SK-N-SH treated with all-trans-retinoic acid at 6 μM for 48 hours (cell line): Measurements from ENCODE around the gene CASP3.

Source experiments
- ATAC-seq: fragments of 200-7000 bp; cut with Tn5 transposase; 3 replicates; pipeline ENCODE4 v1.9.1; 2020; ENCODE audit warnings: mild to moderate bottlenecking, moderate library complexity
- ARNTL ChIP-seq: fragments of 450-650 bp; formaldehyde crosslinking; IDR thresholded peaks from 2 replicates; pipeline ENCODE4 v1.5.0; 2020; ENCODE audit warnings: low read depth, mild to moderate bottlenecking, moderate library complexity, borderline replicate concordance
- BACH2 ChIP-seq: fragments of 250-450 bp; sonication (Bioruptor Pico); IDR thresholded peaks from 2 replicates; pipeline ENCODE4 v1.9.0; 2021; ENCODE audit warnings: mild to moderate bottlenecking, borderline replicate concordance
- CSRNP3 ChIP-seq: fragments of 250-450 bp; sonication (Bioruptor Pico); IDR thresholded peaks from 2 replicates; pipeline ENCODE4 v1.5.1; 2021; ENCODE audit warnings: mild to moderate bottlenecking, moderate library complexity
- ESRRG ChIP-seq: fragments of 250-450 bp; sonication (Bioruptor Pico); IDR thresholded peaks from 2 replicates; pipeline ENCODE4 v1.6.1; 2021; ENCODE audit warnings: mild to moderate bottlenecking
- GLIS3 ChIP-seq: fragments of 250-450 bp; sonication (Bioruptor Pico); IDR thresholded peaks from 2 replicates; pipeline ENCODE4 v1.5.0; 2020; ENCODE audit warnings: mild to moderate bottlenecking, moderate library complexity
- ISL1 ChIP-seq: fragments of 250-450 bp; sonication (Bioruptor Pico); IDR thresholded peaks from 2 replicates; pipeline ENCODE4 v2.1.2; 2022; ENCODE audit warnings: mild to moderate bottlenecking, moderate library complexity
- OSR1 ChIP-seq: fragments of 250-450 bp; sonication (Bioruptor Pico); IDR thresholded peaks from 2 replicates; pipeline ENCODE4 v1.8.0; 2022; ENCODE audit warnings: moderate library complexity, mild to moderate bottlenecking, inconsistent platforms
- RARB ChIP-seq: fragments of 250-450 bp; sonication (Bioruptor Pico); IDR thresholded peaks from 2 replicates; pipeline ENCODE4 v1.8.0; 2021; ENCODE audit warnings: mild to moderate bottlenecking, moderate library complexity
- SNAI2 ChIP-seq: fragments of 250-450 bp; sonication (Bioruptor Pico); IDR thresholded peaks from 2 replicates; pipeline ENCODE4 v1.5.0; 2020; ENCODE audit warnings: mild to moderate bottlenecking, moderate library complexity
- TCF4 ChIP-seq: fragments of 250-450 bp; sonication (Bioruptor Pico); IDR thresholded peaks from 2 replicates; pipeline ENCODE4 v1.8.0; 2021; ENCODE audit warnings: mild to moderate bottlenecking, moderate library complexity, borderline replicate concordance
- TOX ChIP-seq: fragments of 250-450 bp; sonication (Bioruptor Pico); IDR thresholded peaks from 2 replicates; pipeline ENCODE4 v1.8.0; 2021; ENCODE audit warnings: mild to moderate bottlenecking, moderate library complexity, borderline replicate concordance
- ZFP3 ChIP-seq: fragments of 250-450 bp; sonication (Bioruptor Pico); IDR thresholded peaks from 2 replicates; pipeline ENCODE4 v1.5.0; 2020; ENCODE audit warnings: mild to moderate bottlenecking, moderate library complexity
- ZNF565 ChIP-seq: fragments of 450-650 bp; formaldehyde crosslinking; conservative IDR thresholded peaks from 2 replicates; pipeline ENCODE4 v1.5.0; 2020; ENCODE audit warnings: low read depth, mild to moderate bottlenecking, moderate library complexity
- ZNF70 ChIP-seq: fragments of 450-650 bp; formaldehyde crosslinking; IDR thresholded peaks from 2 replicates; pipeline ENCODE4 v1.5.0; 2020; ENCODE audit warnings: mild to moderate bottlenecking, moderate library complexity
- ZNF8 ChIP-seq: fragments of 450-650 bp; formaldehyde crosslinking; IDR thresholded peaks from 2 replicates; pipeline ENCODE4 v1.5.0; 2020; ENCODE audit warnings: mild to moderate bottlenecking, moderate library complexity
- TF ChIP-seq, protein P1 (sequence below): fragments of 250-450 bp; sonication (Bioruptor Pico); IDR thresholded peaks from 2 replicates; pipeline ENCODE4 v1.8.0; 2021; ENCODE audit warnings: low read depth, mild to moderate bottlenecking, moderate library complexity, borderline replicate concordance
- TF ChIP-seq, protein P2 (sequence below): fragments of 250-450 bp; sonication (Bioruptor Pico); IDR thresholded peaks from 2 replicates; pipeline ENCODE4 v1.5.1; 2020; ENCODE audit warnings: low read depth, mild to moderate bottlenecking, moderate library complexity

The CASP3 gene

DNA sequence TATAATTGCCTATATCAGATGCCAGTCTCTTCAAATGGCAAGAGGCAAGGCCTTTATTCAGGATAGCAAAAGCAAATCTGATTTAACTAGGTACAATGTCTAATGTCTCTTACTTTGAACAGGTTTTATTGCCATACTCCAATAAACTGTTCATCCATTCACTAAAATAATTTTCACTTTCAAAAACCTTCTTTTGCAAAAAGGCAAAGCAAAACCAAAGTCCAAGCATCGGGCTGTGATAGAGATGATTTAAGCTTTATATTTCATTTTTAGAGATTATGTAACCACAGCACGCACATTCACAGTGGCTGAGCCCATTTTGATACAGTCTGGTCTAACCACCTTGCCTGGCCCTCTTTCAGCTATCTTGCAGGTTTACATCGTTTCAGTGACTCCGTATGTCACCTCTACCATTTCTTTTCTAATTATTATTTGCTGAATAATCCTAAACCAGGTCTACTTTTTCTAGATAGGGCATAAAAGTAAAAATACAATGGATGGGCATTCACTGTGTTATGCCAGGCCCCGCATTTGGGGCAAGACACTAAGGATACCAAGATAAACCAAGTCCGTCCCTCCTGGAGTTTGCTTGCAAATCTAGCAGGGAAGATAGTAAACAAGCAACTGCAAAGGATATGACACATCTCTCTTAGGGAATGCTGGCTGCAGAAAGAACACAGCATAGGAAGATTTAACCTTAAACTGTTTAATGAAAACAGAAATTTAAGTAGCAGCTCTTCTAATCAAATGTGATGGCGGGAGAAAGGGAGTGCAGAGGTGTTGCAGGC, 1.8 kb downstream of the CASP3 start:
- ATAC-seq: no peak
- no peak for TF ChIP-seq ZNF70 (CRISPR knock-in tag)
- TF ChIP-seq ISL1 (CRISPR knock-in tag): no peak
- no peak for TF ChIP-seq TOX
- no peak for TF ChIP-seq ZFP3 (CRISPR knock-in tag)

- no peak for TF ChIP-seq OSR1 (CRISPR knock-in tag)
- no peak for TF ChIP-seq ARNTL (CRISPR knock-in tag)
- no peak for TF ChIP-seq TOX
- TF ChIP-seq SNAI2 (CRISPR knock-in tag): no peak
- TF ChIP-seq ZNF565: no peak
- TF ChIP-seq CSRNP3 (CRISPR knock-in tag): no peak
- no peak for TF ChIP-seq ZFP3 (CRISPR knock-in tag)
- no peak for TF ChIP-seq ESRRG
- TF ChIP-seq RARB (CRISPR knock-in tag): no peak
- no peak for TF ChIP-seq BACH2
- no peak for TF ChIP-seq GLIS3 (CRISPR knock-in tag)
- no peak for TF ChIP-seq ZNF8 (CRISPR knock-in tag)
- TF ChIP-seq ISL1 (CRISPR knock-in tag): no peak
- ATAC-seq: no peak
Observed at GRCh38 chr4:184645904-184646610, 3.2 kb downstream of the CASP3 start.

GRCh38 chr4:184644553-184645307, 4.5 kb downstream of the CASP3 start:
- TF ChIP-seq, protein P1, sequence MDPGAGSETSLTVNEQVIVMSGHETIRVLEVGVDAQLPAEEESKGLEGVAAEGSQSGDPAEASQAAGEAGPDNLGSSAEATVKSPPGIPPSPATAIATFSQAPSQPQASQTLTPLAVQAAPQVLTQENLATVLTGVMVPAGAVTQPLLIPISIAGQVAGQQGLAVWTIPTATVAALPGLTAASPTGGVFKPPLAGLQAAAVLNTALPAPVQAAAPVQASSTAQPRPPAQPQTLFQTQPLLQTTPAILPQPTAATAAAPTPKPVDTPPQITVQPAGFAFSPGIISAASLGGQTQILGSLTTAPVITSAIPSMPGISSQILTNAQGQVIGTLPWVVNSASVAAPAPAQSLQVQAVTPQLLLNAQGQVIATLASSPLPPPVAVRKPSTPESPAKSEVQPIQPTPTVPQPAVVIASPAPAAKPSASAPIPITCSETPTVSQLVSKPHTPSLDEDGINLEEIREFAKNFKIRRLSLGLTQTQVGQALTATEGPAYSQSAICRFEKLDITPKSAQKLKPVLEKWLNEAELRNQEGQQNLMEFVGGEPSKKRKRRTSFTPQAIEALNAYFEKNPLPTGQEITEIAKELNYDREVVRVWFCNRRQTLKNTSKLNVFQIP: no peak
- 0 out of 2 replicates have a peak, but pooled peaks have one; percentile 13 for TF ChIP-seq ZFP3 (CRISPR knock-in tag)
- no peak for TF ChIP-seq TCF4 (CRISPR knock-in tag)
- ATAC-seq: no peak

- TF ChIP-seq SNAI2 (CRISPR knock-in tag): no peak
- TF ChIP-seq, protein P1: no peak
- no peak for TF ChIP-seq ZNF8 (CRISPR knock-in tag)
- no peak for TF ChIP-seq BACH2
- TF ChIP-seq ISL1 (CRISPR knock-in tag): no peak
- TF ChIP-seq, protein P2, sequence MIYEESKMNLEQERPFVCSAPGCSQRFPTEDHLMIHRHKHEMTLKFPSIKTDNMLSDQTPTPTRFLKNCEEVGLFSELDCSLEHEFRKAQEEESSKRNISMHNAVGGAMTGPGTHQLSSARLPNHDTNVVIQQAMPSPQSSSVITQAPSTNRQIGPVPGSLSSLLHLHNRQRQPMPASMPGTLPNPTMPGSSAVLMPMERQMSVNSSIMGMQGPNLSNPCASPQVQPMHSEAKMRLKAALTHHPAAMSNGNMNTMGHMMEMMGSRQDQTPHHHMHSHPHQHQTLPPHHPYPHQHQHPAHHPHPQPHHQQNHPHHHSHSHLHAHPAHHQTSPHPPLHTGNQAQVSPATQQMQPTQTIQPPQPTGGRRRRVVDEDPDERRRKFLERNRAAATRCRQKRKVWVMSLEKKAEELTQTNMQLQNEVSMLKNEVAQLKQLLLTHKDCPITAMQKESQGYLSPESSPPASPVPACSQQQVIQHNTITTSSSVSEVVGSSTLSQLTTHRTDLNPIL (CRISPR knock-in tag): no peak
- ATAC-seq: no peak
Observed at GRCh38 chr4:184643731-184644130, 5.5 kb downstream of the CASP3 start.

DNA sequence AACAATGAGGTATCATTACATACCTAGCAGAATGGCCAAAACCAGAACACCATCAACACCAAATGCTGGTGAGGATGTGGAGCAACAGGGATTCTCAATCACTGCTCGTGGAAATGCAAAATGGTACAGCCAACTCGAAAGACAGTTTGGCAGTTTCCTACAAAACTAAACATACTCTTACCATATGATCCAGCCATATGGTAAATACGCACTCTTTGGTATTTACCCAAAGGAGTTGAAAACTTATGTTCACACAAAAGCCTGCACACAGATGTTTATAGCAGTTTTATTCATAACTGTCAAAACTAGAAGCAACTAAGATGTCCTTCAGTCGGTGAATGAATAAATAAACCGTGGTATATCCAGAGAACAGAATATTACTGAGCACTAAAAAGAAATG, 7.8 kb downstream of the CASP3 start:
- ATAC-seq: no peak

More for the DNA sequence above, 7.8 kb downstream of the CASP3 start:
- TF ChIP-seq ARNTL (CRISPR knock-in tag) (no peak), ZNF8 (CRISPR knock-in tag) (0 out of 2 replicates have a peak, but pooled peaks have one; percentile 51)
